ENCODE data around the gene ASTN2.

Gene ASTN2

GRCh38 chr9:116992865-116993264, 422.0 kb downstream of the ASTN2 start:
- no peak for DNase-seq

GRCh38 chr9:116991051-116991450, 423.8 kb downstream of the ASTN2 start:
- no peak for DNase-seq

- DNase-seq: no peak
Observed at GRCh38 chr9:116990592-116990991, 424.3 kb downstream of the ASTN2 start.

- no peak for DNase-seq
Observed at GRCh38 chr9:116987721-116988485, 427.0 kb downstream of the ASTN2 start.

- DNase-seq: no peak
Observed at GRCh38 chr9:116986015-116986414, 428.8 kb downstream of the ASTN2 start.

- DNase-seq: no peak
Observed at GRCh38 chr9:116985596-116985995, 429.3 kb downstream of the ASTN2 start.

- DNase-seq: no peak
Observed at GRCh38 chr9:116984111-116984510, 430.7 kb downstream of the ASTN2 start.

GRCh38 chr9:116980582-116981120, 434.2 kb downstream of the ASTN2 start:
- no peak for DNase-seq

GRCh38 chr9:116979456-116979855, 435.4 kb downstream of the ASTN2 start:
- DNase-seq: no peak

DNA sequence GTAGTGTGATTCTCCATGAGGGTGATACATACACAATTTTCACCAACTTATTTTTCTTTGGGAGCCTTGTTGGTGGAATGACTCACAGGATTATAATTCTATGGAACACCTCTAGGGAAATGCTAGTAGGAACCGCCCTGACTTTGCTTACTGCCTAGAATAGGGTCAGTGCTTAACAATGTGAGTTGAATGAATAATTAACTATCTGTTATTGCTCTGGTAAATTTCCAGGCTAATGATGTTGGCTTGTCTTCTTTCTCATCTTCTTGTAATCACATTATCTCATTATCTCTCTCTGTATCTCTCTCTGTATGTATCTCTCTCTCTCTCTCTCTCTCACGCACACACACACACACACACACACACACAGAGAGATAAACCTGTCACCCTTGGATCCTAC, 436.7 kb downstream of the ASTN2 start:
- DNase-seq: no peak

DNA sequence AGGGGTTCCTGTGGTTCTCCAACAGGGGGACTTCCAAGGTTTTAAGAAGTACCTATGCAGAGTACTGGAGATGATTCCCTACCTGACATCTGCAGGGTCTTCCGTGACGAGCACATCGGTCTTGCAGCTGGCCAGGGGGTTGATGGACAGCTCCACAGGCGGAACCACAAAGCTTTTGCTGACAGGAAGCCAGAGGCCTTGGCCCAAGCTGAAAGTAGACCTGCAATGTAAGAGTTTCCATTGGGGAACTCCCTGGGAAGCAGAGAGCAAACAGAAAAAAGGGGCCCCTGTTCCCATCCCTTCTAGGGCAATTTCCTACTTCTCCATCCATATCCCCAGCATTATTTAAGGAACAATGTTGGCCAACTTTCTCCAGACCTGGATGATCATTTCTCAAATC, 439.7 kb downstream of the ASTN2 start:
- no peak for DNase-seq

GRCh38 chr9:116966199-116966598, 448.7 kb downstream of the ASTN2 start:
- DNase-seq: no peak

DNA sequence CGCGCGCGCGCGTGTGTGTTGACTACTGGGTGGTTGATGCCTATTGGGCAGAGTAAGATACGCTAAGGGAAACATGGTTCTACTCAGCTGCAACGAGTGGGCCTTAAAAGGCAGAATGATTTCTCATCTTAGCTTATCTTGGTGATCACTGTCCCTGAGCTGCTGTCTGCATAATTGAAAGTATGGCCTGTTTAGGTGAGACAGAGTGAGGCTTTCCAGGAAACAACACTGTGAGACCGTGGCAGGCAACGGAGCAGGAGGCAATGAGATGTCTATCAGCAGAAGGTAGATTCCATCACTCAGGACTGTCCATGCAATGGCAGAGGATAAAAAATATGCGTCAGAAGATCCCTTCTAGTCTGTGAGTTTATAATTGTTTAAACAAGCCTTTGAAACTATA, 450.6 kb downstream of the ASTN2 start:
- no peak for DNase-seq

GRCh38 chr9:116959809-116960208, 455.0 kb downstream of the ASTN2 start:
- no peak for DNase-seq

DNA sequence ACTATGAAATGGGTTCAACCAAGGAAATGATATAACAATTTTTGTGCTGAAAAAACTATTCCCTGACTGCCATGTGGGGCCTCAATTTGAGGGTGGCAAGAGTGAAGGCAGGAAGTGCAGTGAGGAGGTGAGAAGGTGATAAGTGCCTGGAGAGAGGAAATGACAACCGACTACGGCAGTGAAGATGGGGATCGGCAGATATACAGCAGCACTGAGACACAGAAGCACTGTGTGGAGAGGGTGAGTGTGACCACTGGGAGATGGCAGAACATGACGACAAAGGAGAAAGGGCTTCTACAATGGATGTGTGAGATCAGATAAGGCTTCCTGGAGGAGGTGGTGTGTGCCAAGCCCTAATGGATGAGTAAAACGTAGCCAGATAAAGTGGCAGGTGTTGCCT, 456.0 kb downstream of the ASTN2 start:
- no peak for DNase-seq

GRCh38 chr9:116954731-116955130, 460.1 kb downstream of the ASTN2 start:
- no peak for DNase-seq

DNA sequence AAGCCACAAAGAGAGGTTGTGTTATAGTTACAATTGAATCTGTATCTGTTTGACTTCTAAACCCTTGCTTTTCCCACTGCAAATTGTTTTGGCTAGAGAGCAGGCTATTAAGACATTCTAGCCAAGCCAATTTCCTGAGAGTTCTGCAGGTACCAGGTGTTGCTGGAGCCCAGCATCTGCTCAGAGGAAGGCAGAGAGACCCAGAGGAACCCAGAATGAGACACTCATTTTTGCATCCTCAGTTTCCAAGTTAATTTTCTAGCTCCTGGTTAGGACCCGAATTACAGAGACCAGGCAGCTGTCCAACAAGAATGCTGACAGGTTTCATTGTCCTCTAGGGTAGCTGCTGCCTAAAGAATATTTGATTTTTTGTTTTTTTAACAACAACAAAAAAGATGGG, 461.6 kb downstream of the ASTN2 start:
- DNase-seq: no peak

DNA sequence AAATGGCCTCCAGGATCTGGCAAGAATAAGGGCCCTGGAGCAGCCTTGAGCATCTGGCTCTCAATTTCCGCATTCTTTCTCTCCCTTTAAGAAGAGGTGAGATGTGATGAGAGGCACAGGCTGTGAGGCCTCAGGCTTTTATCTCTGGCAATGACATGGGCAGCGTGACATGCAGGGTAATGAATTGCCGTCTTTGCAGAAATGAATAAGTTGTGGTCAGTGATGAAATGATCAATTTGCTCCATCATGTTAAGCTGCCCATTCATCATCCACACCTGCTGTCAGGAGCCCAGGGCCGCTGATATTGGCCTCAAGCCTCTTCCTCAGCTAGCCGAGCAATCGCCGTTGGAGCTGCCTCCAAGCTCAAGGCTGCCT, 462.4 kb downstream of the ASTN2 start:
- DNase-seq: no peak

DNA sequence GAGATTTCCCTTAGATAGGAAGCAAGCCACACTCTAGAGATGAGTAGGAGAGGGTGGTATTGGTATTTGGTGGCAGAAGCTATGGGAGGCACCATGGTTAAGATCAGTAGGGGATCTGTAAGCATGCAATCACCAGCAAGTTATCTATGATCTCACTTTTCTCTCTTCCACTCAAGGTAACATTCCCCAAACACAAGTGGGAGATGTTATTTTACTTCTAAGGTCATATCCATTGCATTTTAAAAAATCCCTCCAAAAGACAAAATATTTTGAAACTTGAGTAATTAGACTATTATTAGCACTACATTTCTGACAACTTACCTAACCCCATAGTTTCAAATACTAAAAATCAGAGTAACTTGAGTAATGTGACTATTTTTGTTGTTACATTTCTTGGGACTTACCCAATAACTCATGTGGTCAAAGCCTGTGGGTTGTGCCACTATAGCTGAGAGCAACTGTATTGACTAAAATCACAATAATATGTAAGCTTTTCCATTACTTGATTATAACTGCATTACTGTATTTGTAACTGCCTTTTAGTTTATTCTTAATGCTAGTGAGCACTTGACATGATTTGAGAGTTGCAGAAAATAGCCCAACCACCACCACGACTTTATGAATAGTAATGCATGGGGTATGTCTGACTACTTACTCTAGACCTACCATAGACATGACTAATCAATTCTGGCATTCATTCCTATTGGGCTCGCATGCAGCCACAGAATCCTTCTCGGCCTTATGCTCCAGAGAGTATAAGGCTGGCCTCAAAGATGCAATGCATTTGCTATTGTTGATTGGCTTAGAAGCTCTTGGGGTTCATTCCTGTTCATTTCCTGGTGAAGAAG, 463.0 kb downstream of the ASTN2 start:
- DNase-seq: no peak

DNA sequence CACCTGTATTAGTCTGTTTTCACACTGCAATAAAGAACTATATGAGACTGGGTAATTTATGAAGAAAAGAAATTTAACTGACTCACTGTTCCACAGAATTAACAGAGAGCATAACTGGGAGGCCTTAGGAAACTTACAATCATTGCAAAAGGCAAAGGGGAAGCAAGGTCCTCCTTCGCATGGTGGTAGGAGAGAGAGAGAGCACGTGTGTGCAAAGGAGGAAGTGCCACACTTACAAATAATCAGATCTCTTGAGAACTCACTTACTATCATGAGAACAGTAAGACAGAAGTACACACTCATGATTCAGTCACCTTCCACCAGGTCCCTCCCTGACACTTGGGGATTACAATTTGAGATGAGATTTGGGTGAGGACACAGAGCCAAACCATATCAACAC, 469.0 kb downstream of the ASTN2 start:
- no peak for DNase-seq

DNA sequence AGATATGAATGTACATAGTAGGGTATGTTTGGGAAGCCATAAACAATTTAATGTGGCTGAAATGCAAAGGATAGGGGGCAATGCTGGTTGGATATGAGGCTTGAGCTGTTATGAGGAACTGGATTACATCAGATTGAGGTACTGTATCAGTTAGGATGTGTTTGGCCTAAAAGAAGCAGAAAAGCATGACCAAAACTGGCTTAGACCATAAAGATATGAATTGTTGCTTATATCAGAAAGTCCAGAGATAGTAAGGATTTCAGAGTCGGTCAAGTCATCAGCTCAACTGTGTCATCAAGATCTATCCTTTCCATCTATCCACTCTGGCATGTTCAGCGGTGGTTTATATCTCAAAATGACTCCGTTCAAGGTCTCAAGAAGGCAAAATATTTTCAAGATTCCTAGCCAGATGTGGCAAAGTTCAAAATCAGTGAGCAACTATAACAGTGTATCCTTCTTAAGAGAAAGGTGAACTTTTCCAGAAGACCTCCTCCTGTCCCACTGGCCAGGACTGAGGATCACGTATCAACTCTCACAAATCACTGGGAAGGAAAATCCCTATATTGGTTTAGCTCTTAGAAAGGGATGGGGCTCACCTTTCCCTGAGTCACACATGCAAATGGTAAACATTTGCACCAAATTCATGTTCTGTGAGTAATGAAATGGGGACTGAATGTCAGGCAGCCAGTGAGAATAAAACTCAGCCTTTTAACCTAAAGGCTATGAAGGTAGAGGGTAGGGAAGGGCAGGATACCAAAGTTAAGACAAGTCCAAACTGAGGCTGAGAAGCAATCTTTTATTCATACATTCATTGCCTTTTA, 469.9 kb downstream of the ASTN2 start:
- DNase-seq: no peak

- no peak for DNase-seq
Observed at GRCh38 chr9:116943970-116944369, 470.9 kb downstream of the ASTN2 start.

DNA sequence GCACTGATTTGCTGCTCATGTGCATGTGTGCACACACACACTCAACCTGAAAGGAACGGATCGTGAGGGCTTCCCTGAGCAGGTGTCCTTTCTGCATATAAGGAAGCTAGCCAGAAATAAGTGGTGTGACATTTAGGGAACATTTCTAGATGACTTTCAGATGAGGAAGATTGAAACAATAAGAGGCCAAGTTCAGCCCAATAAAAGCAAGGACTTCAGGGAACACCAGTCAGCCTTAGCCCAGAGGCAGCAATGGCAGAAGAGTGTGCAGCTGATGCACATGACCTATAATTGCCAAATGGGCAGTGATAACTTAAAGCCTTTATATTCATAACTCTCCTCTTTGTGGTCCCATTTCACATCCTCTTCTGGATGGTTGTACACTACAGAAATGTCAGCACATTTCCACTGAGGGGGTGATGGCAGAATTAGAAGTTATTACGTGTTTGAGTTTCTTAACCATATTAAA, 472.2 kb downstream of the ASTN2 start:
- DNase-seq: no peak
